Islet precursor cell (in vitro differentiated cells): ENCODE data around the gene WIZ.

Experiments used
- DNase-seq: peaks from one replicate; pipeline ENCODE4 v3.0.0-alpha.2; 2018

Gene WIZ

GRCh38 chr19:15371786-15372380, 77.9 kb downstream of the WIZ start:
- no peak for DNase-seq

- DNase-seq = no peak
Measured at GRCh38 chr19:15371119-15371518, 78.6 kb downstream of the WIZ start.
